Pancreas (tissue), 10 donors: ENCODE measurements around the gene HBQ1. TPM values are rescaled to one million over a fixed set of nuclear protein-coding genes. Genes with fewer than 3 reads are reported as not detected.
A peak's percentile ranks its signal among the peaks of the same experiment; 100 is the strongest.

Source experiments
- ATAC-seq, 4 donors: fragments of 200-7000 bp; cut with Tn5 transposase; one replicate each; pipeline versions ENCODE4 v1.8.0 to v1.9.1; 2020; ENCODE audit warnings: mild to moderate bottlenecking in 4 of 4, moderate library complexity in 4 of 4
- DNase-seq, 6 donors: peaks; one replicate each; pipeline ENCODE4 v3.0.0-alpha.2; 2020
- FAIRE-seq: peaks from 2 replicates; lab custom pipeline; 2012; peaks lifted over from hg19 to GRCh38; lab: Jason Lieb, UNC
- H3K27ac ChIP-seq, 4 donors: fragments of 200-600 bp; sonication (generic); 1 replicate in 3 of 4; 2 replicates in 1 of 4; pipeline versions ENCODE4 v1.5.0 to v1.8.0; 2020
- H3K27me3 ChIP-seq, 4 donors: fragments of 200-600 bp; one replicate each; pipeline ENCODE4 v1.8.0; 2021
- H3K36me3 ChIP-seq, 3 donors: fragments of 200-600 bp; sonication (generic) in 1 of 3; one replicate each; pipeline versions ENCODE4 v1.5.0 to v1.8.0; 2020 to 2021
- H3K4me1 ChIP-seq, 3 donors: fragments of 200-600 bp; one replicate each; pipeline ENCODE4 v1.8.0; 2021
- H3K4me3 ChIP-seq, 4 donors: fragments of 200-600 bp; sonication (generic) in 2 of 4; one replicate each; pipeline versions ENCODE4 v1.5.0 to v1.8.0; 2020 to 2021
- H3K9me3 ChIP-seq, 4 donors: fragments of 200-600 bp; one replicate each; pipeline ENCODE4 v1.8.0; 2021
- CTCF ChIP-seq, 4 donors: fragments of 200-600 bp; sonication (generic) in 3 of 4; IDR thresholded peaks; one replicate each; pipeline versions ENCODE4 v1.5.0 to v1.8.0; 2021; ENCODE audit warnings: antibody characterized with exemption in 4 of 4
- WGBS, 2 donors: extraction: QIAGEN DNeasy Blood & Tissue Kit; methylation state at CpG; one replicate each; pipeline ENCODE4 v1.1.7; 2013; 5-methylcytosine and 5-hydroxymethylcytosine counted together
- intact Hi-C, 3 donors: fragments of 100-400 bp; cut with DNase I; formaldehyde crosslinking; loops; one replicate each; pipeline versions ENCODE4 v1.11.1 to v1.14.2; 2022
- polyA plus RNA-seq, 2 donors: library from polyadenylated mRNA; stranded (reverse); fragments of 200-250 nt; gene quantifications; one replicate each; pipeline ENCODE4 v1.2.3, GENCODE V29; 2013
- total RNA-seq, 6 donors: library from RNA; stranded (reverse); fragmentation: NEBNext Ultra II Directional in 4 of 6; extraction: Animal tissue kit (Norgen Biotek cat#: 25700) in 4 of 6; gene quantifications; one replicate each; pipeline versions ENCODE4 v1.2.1 to v1.2.4, GENCODE V29; 2021 to 2023
- donor health status: healthy with polysubstance abuse.
- donor health status: DM: no; HTN: no; CAD: no; lungs with moderate emphysema.
- donor health status: DM: no; HTN: no; CAD: no.
- donor health status: control.
- donor health status: control.
- donor health status: Bipolar disorder and iron deficiency.
- donor health status: DM: yes; HTN: yes; CAD: no.
- donor health status: DM: no; HTN: no; CAD: no.
- donor health status: DM: no; HTN: no; CAD: no.
- donor health status: DM: yes; HTN: yes; CAD: no.

Gene HBQ1
- total and polyA plus RNA-seq, 8 donors, result 0.32 TPM; not detected in 7

GRCh38 chr16:177981-178667, 2.1 kb upstream of the HBQ1 start:
- 46 to 58% methylated on average over 11 of the region's 11 CpGs for WGBS, 2 donors
- Histone ChIP-seq H3K27ac (no peak overlapping the region), H3K27me3 (peaks cover 3 to 28% (median 12%) of the 10 kb centered on the region in 4 donors), H3K36me3 (no peaks in the 10 kb centered on the region), H3K4me1 (peaks cover 10 to 14% (median 10%) of the 10 kb centered on the region in 3 donors), H3K4me3 (no peak overlapping the region), H3K9me3 (no peaks in the 10 kb centered on the region)
- ATAC-seq (no peak), DNase-seq (no peak), FAIRE-seq (no peak)
- intact Hi-C loops, result no loop called here
- TF ChIP-seq CTCF (IDR thresholded peaks at IDR 0.05), result no peak

DNA sequence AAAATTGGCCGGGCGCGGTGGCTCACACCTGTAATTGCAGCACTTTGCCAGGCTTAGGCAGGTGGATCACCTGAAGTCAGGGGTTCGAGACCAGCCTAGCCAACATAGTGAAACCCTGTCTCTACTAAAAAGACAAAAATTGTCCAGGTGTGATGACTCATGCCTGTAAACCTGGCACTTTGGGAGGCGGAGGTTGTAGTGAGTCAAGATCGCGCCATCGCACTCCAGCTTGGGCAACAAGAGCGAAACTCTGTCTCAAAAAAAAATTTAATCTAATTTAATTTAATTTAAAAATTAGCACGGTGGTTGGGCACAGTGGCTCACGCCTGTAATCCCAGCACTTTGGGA, 1.6 kb upstream of the HBQ1 start:
- Histone ChIP-seq H3K9me3 (no peaks in the 10 kb centered on the region), H3K27me3 (peaks cover 3 to 28% (median 12%) of the 10 kb centered on the region in 4 donors), H3K4me3 (no peak overlapping the region), H3K4me1 (peaks cover 10 to 14% (median 10%) of the 10 kb centered on the region in 3 donors), H3K36me3 (no peaks in the 10 kb centered on the region), H3K27ac (no peak overlapping the region)
- FAIRE-seq, result no peak
- no peak for DNase-seq
- ATAC-seq, result no peak
- intact Hi-C loops, result no loop called here
- WGBS, 2 donors, result 70 to 84% methylated on average over 11 of the region's 11 CpGs
- no peak for TF ChIP-seq CTCF (IDR thresholded peaks at IDR 0.05)

- FAIRE-seq (no peak), DNase-seq (no peak), ATAC-seq (no peak)
- H3K4me1 ChIP-seq, result peaks cover 10 to 14% (median 10%) of the 10 kb centered on the region in 3 donors
- no peak overlapping the region for H3K4me3 ChIP-seq
- H3K36me3 ChIP-seq, result no peaks in the 10 kb centered on the region
- whole genome bisulfite sequencing, 2 donors, result 65 to 73% methylated on average over 17 of the region's 17 CpGs
- no peaks in the 10 kb centered on the region for H3K9me3 ChIP-seq
- intact Hi-C loops, result no loop called here
- TF ChIP-seq CTCF (IDR thresholded peaks at IDR 0.05), result no peak
- peaks cover 3 to 28% (median 12%) of the 10 kb centered on the region in 4 donors for H3K27me3 ChIP-seq
- H3K27ac ChIP-seq, result no peak overlapping the region
Measured at GRCh38 chr16:179211-180092, 807 bp upstream of the HBQ1 start.

GRCh38 chr16:180681-181564, 664 bp downstream of the HBQ1 start:
- peak overlapping the region in 1 of 4 donors; percentile 33 for H3K4me3 ChIP-seq
- no peaks in the 10 kb centered on the region for H3K36me3 ChIP-seq
- peak; percentile 79 to 93 (median 88) for ATAC-seq
- peaks cover 10 to 14% (median 10%) of the 10 kb centered on the region in 3 donors for H3K4me1 ChIP-seq
- no peak for FAIRE-seq
- no peak overlapping the region for H3K27ac ChIP-seq
- 2% methylated on average over 74 to 89 of the region's 89 CpGs for WGBS, 2 donors
- intact Hi-C loops, result no loop called here
- peaks cover 3 to 20% (median 12%) of the 10 kb centered on the region in 4 donors for H3K27me3 ChIP-seq
- no peaks in the 10 kb centered on the region for H3K9me3 ChIP-seq
- no peak for TF ChIP-seq CTCF (IDR thresholded peaks at IDR 0.05)
- DNase-seq, result peak in 5 of 6 donors; percentile 60 to 90 (median 68)
